ENCODE data around the gene RALGAPA2.

The RALGAPA2 gene

GRCh38 chr20:20404633-20405032 lies 307.8 kb downstream of the RALGAPA2 start:
- no peak for DNase-seq (ENCODE audit: low read depth)
- TF ChIP-seq CTCF (conservative IDR thresholded peaks at IDR 0.05; ENCODE audit: control insufficient read depth, insufficient read depth, low read depth, low read length): no peak
- H3K4me3 ChIP-seq (ENCODE audit: control insufficient read depth, low read depth, low read length): no peak overlapping the region

- DNase-seq (ENCODE audit: low read depth): no peak
Observed at GRCh38 chr20:20401991-20402390, 310.5 kb downstream of the RALGAPA2 start.

GRCh38 chr20:20399531-20400500 lies 312.6 kb downstream of the RALGAPA2 start:
- no peak for TF ChIP-seq CTCF (conservative IDR thresholded peaks at IDR 0.05; ENCODE audit: control insufficient read depth, insufficient read depth, low read depth, low read length)
- no peak for DNase-seq (ENCODE audit: low read depth)
- H3K4me3 ChIP-seq (ENCODE audit: control insufficient read depth, low read depth, low read length): no peak overlapping the region

More at GRCh38 chr20:20401991-20402390, 310.5 kb downstream of the RALGAPA2 start:
- TF ChIP-seq CTCF (conservative IDR thresholded peaks at IDR 0.05; ENCODE audit: control insufficient read depth, insufficient read depth, low read depth, low read length): no peak
- H3K4me3 ChIP-seq (ENCODE audit: control insufficient read depth, low read depth, low read length): no peak overlapping the region

GRCh38 chr20:20398123-20398522 lies 314.3 kb downstream of the RALGAPA2 start:
- TF ChIP-seq CTCF (conservative IDR thresholded peaks at IDR 0.05; ENCODE audit: control insufficient read depth, insufficient read depth, low read depth, low read length): no peak
- DNase-seq (ENCODE audit: low read depth): no peak
- no peak overlapping the region for H3K4me3 ChIP-seq (ENCODE audit: control insufficient read depth, low read depth, low read length)

- no peak overlapping the region for H3K4me3 ChIP-seq (ENCODE audit: control insufficient read depth, low read depth, low read length)
- TF ChIP-seq CTCF (conservative IDR thresholded peaks at IDR 0.05; ENCODE audit: control insufficient read depth, insufficient read depth, low read depth, low read length): no peak
- no peak for DNase-seq (ENCODE audit: low read depth)
Observed at GRCh38 chr20:20396794-20397193, 315.6 kb downstream of the RALGAPA2 start.

GRCh38 chr20:20395903-20396568 lies 316.4 kb downstream of the RALGAPA2 start:
- no peak for TF ChIP-seq CTCF (conservative IDR thresholded peaks at IDR 0.05; ENCODE audit: control insufficient read depth, insufficient read depth, low read depth, low read length)
- no peak for DNase-seq (ENCODE audit: low read depth)
- H3K4me3 ChIP-seq (ENCODE audit: control insufficient read depth, low read depth, low read length): no peak overlapping the region

Data from fibroblast of mammary gland (primary cell).